Left renal cortex interstitium (tissue), 4 donors: ENCODE data around the gene GATC. TPM values are rescaled to one million over a fixed set of nuclear protein-coding genes. Genes with fewer than 3 reads are reported as not detected.

Source experiments
- DNase-seq, 4 donors: peaks; one replicate each; pipeline ENCODE4 v3.0.0-alpha.2; 2013; ENCODE audit warnings: low read depth in 4 of 4, low spot score in 2 of 4, missing footprints in 1 of 4
- polyA plus RNA-seq, 4 donors: library from polyadenylated mRNA; unstranded; fragments of 120-200 nt; gene quantifications; one replicate each; pipeline ENCODE4 v1.2.1, GENCODE V29; 2013; ENCODE audit not compliant: insufficient read length in 4 of 4

Gene GATC
- polyA plus RNA-seq, 4 donors, result 30.5 to 36.9 (median 33.6) TPM

DNA sequence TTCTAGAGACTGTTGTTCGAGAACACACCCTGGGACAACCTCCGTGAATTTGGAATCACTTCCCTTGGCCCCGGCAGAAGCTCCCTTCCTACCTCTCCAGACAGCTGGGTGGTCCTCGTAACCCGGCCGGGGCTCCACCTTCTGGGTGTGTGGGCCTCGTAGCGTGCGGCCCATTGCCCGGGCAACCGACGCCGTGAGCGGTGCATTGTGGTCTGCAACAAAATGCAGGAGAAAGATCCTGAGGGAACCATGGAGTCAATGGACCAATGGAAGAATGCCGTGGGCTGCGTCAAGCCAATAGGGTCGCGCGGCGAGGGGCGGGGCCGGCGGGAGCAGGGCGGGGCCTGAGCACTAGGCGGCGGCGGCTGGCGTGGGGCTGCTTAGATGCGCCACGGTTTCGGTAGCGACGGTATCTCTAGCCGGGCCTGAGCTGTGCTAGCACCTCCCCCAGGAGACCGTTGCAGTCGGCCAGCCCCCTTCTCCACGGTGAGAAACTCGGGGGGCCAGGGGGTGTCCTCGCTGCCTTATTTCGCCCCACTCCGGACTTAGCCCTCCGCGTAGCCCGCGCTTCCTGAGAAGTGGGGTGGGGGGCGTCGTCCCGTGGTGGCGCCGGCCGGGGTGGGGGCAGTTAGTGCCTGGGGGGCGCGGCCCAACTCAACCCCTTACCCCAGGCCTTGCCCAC lies 49.6 kb downstream of the GATC start, which contains the start of gene DYNLL1:
TSS of gene DYNLL1 (plus strand) at position 383 of the 682 bp plus-strand sequence. CDS start 309 bp downstream, outside the sequence.
- peak; percentile 94 to 96 (median 96) for DNase-seq

GRCh38 chr12:120496413-120497340 lies 50.4 kb downstream of the GATC start:
- DNase-seq, result no peak

DNA sequence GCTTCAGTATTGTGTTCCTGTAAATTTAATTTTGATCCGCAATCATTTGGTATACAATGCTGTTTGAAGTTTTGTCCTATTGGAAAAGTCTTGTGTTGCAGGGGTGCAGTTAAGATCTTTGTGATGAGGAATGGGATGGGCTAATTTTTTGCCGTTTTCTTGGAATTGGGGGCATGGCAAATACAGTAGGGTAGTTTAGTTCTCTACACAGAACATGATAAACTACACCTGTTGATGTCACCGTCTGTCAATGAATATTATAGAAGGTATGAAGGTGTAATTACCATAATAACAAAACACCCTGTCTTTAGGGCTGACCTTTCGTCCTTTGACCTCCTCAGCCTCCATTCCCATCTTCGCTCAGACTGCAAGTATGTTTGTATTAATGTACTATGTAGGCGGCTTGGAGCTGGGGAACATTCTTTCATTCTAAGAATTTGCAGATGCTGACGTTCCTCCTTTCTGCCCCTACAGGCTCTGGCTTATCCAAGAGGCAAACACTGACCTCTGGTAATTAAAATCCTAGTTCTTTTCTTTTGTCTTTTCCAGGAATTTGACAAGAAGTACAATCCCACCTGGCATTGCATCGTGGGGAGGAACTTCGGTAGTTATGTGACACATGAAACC lies 51.4 kb downstream of the GATC start:
- no peak for DNase-seq

DNA sequence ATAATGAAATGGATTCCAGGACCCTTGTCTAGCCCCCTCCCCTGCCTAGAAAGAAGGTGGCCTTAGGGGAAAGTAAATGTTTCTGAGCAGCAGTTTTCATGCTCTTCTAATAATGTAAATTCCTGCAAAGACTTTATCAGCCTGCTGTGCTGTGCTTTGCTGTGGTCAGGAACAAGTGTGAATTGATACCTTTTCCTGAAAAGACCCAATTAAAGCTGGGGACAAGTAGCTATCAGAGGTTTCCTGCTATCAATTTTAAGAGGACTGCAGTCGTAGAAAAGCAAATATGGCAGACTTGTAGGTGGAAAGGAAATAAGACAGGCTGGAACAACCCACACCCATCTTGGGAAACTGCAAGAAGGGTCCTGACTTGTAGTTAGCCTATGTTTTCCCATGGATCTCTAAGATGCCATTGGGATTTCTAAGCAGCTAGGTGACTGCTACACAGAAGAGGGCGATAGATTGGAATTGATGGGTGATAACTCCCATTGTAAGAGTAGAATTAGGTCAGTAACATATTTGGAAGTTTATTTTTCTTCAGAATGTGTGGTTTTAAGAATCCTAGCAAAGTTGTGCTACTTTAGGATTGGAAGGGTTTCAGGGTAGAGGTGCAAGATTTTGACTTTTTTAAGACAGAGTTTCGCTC lies 52.7 kb downstream of the GATC start:
- no peak for DNase-seq

DNA sequence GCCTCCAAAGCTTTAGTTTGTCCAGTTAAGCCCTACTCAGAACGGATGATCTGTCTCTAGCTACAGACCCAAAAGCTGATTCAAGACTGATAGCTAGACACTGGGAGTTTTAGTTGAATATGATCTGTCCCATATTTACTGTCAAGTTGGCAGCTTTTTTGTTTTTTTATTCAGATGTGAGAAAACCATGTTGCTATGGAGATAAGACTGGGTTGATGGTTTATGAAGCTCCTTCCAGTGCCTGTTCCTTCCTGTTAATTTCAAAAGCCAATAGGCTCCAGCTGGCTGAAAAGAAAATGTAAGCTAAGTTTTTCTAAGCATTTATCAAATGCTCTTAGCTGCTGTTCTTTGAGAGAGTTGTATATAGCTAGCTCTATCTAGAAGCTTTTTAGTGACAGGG lies 54.3 kb downstream of the GATC start:
- no peak for DNase-seq

GRCh38 chr12:120504587-120504986 lies 58.3 kb downstream of the GATC start:
- DNase-seq, result no peak

DNA sequence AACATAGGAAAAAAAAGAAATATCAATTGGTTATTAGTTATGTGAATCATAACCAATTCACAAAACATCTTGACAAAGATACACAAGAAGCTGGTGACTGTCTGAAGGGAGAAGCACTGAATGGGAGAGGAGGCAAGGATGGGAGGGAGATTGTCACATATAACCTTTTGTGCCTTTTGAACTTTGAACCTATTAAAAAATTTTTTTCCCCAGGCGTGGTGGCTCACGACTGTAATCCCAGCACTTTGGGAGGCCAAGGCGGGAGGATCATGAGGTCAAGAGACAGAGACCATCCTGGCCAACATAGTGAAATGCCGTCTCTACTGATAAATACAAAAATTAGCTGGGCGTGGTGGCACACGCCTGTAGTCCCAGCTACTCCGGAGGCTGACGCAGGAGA lies 62.3 kb downstream of the GATC start:
- DNase-seq, result no peak

Other genes starting within 250 kb of the GATC start
- 1,000 to 10,000 TPM; 2,524 to 3,028 (median 2,862) TPM for gene RPLP0, start 245.3 kb upstream of the GATC start, polyA plus RNA-seq
- gene PXN, start 180.7 kb upstream of the GATC start, polyA plus RNA-seq, result 10 to 100 TPM; 59.9 to 86.7 (median 69.9) TPM
- 1 to 10 TPM in 1 of 4 donors, under 1 TPM in 1, not detected in 2; 0.92 to 2.6 TPM for gene RNU4-2, start 154.5 kb upstream of the GATC start, polyA plus RNA-seq
- gene RNU4-1, start 153.2 kb upstream of the GATC start, polyA plus RNA-seq, result not detected
- gene SIRT4, start 144.1 kb upstream of the GATC start, polyA plus RNA-seq, result 1 to 10 TPM; 3.0 to 4.6 (median 4.4) TPM
- under 1 TPM in 3 of 4 donors, not detected in 1; 0.43 to 0.75 (median 0.65) TPM for gene PLA2G1B, start 118.7 kb upstream of the GATC start, polyA plus RNA-seq
- gene MSI1, start 77.3 kb upstream of the GATC start, polyA plus RNA-seq, result 10 to 100 TPM; 16.8 to 31.9 (median 25.2) TPM
- gene COX6A1, start 8.3 kb upstream of the GATC start, polyA plus RNA-seq, result 100 to 1,000 TPM; 274 to 383 (median 330) TPM
- 10 to 100 TPM; 35.0 to 48.4 (median 42.8) TPM for gene TRIAP1, start 60 bp upstream of the GATC start, polyA plus RNA-seq
- gene SRSF9, start 23.3 kb downstream of the GATC start, polyA plus RNA-seq, result 100 to 1,000 TPM; 212 to 273 (median 244) TPM
- gene DYNLL1, start 49.7 kb downstream of the GATC start, polyA plus RNA-seq, result 100 to 1,000 TPM; 460 to 545 (median 496) TPM
- gene COQ5, start 82.7 kb downstream of the GATC start, polyA plus RNA-seq, result 10 to 100 TPM; 53.9 to 70.1 (median 66.9) TPM
- 100 to 1,000 TPM; 180 to 269 (median 215) TPM for gene RNF10, start 87.9 kb downstream of the GATC start, polyA plus RNA-seq
- 10 to 100 TPM; 39.4 to 64.1 (median 51.7) TPM for gene POP5, start 135.0 kb downstream of the GATC start, polyA plus RNA-seq
- gene CABP1, start 194.2 kb downstream of the GATC start, polyA plus RNA-seq, result 1 to 10 TPM; 4.3 to 5.6 (median 5.0) TPM
- 100 to 1,000 TPM; 150 to 183 (median 151) TPM for gene MLEC, start 240.7 kb downstream of the GATC start, polyA plus RNA-seq